B cell (primary cell): Measurements from ENCODE around the gene AAK1. TPM values are rescaled to one million over a fixed set of nuclear protein-coding genes. Genes with fewer than 3 reads are reported as not detected.
"Not testable (repeated sequence)": the region's sequence is repeated elsewhere in the genome, so short reads cannot be mapped to it uniquely, and the experiment has no call there.

Experiments used
- ATAC-seq: fragments of 200-7000 bp; cut with Tn5 transposase; one replicate; pipeline ENCODE4 v1.10.0; 2021; ENCODE audit warnings: low read depth, mild to moderate bottlenecking, moderate number of reproducible peaks, moderate library complexity
- CTCF ChIA-PET: fragments of 350-600 bp; sonication (Branson Sonifier 250); formaldehyde crosslinking; loops from one replicate; lab custom pipeline; 2021; ENCODE audit warnings: antibody characterized with exemption, inconsistent platforms; lab: Charles Lee
- POLR2A ChIA-PET: fragments of 350-600 bp; sonication (Branson Sonifier 250); formaldehyde crosslinking; loops from one replicate; lab custom pipeline; 2021; ENCODE audit warnings: antibody characterized with exemption; lab: Charles Lee
- DNase-seq: peaks from one replicate; pipeline ENCODE4 v3.0.0; 2013
- H2AFZ ChIP-seq: 2 replicates; pipeline ENCODE4 v1.6.1; 2012; ENCODE audit warnings: mild to moderate bottlenecking, low read depth, low read length; ENCODE audit not compliant: insufficient read depth, poor library complexity, severe bottlenecking
- H3K27ac ChIP-seq, 2 donors: 1 replicate in 1 of 2; 2 replicates in 1 of 2; pipeline ENCODE4 v1.5.1; 2012 to 2013; ENCODE audit warnings: low read length in 2 of 2, mild to moderate bottlenecking in 2 of 2, moderate library complexity in 1 of 2
- H3K27me3 ChIP-seq, 4 experiments: fragments of 200-600 bp in 1 of 4; sonication (generic) in 1 of 4; replicated peaks in 1 of 4; 1 replicate in 2 of 4; 2 replicates in 2 of 4; pipeline versions ENCODE4 v1.6.1 to v1.7.0; 2013 to 2016; ENCODE audit warnings: low read length in 3 of 4, mild to moderate bottlenecking in 2 of 4, mixed read lengths in 1 of 4, moderate library complexity in 1 of 4; ENCODE audit not compliant: insufficient read depth in 4 of 4, control insufficient read depth in 3 of 4; ENCODE audit errors: control extremely low read depth in 1 of 4
- H3K36me3 ChIP-seq, 2 experiments: replicated peaks in 1 of 2; 1 replicate in 1 of 2; 2 replicates in 1 of 2; pipeline versions ENCODE4 v1.6.1 to v1.7.1; 2013; ENCODE audit warnings: low read length in 1 of 2; ENCODE audit not compliant: insufficient read depth in 2 of 2, control insufficient read depth in 1 of 2; ENCODE audit errors: control extremely low read depth in 1 of 2, extremely low read depth in 1 of 2
- H3K4me1 ChIP-seq, 2 donors: fragments of 200-600 bp in 1 of 2; sonication (generic) in 1 of 2; 1 replicate in 1 of 2; 2 replicates in 1 of 2; pipeline versions ENCODE4 v1.5.1 to v1.6.1; 2013 to 2017; ENCODE audit warnings: low read length in 2 of 2; ENCODE audit not compliant: control insufficient read depth in 2 of 2, insufficient read depth in 2 of 2
- H3K4me2 ChIP-seq: replicated peaks from 2 replicates; pipeline ENCODE3; 2012; ENCODE audit warnings: mild to moderate bottlenecking, low read depth, low read length; ENCODE audit not compliant: poor library complexity, severe bottlenecking
- H3K4me3 ChIP-seq, 5 experiments: fragments of 200-600 bp in 1 of 5; sonication (generic) in 1 of 5; 1 replicate in 3 of 5; 2 replicates in 2 of 5; pipeline versions ENCODE4 v1.5.1 to v1.7.0; 2011 to 2016; ENCODE audit warnings: low read length in 4 of 5, mild to moderate bottlenecking in 4 of 5, low read depth in 2 of 5, control low read depth in 1 of 5, moderate library complexity in 1 of 5; ENCODE audit not compliant: insufficient read depth in 1 of 5; ENCODE audit errors: control extremely low read depth in 1 of 5, extremely low read depth in 1 of 5
- H3K79me2 ChIP-seq: fragments of 200-600 bp; sonication (generic); one replicate; pipeline ENCODE4 v1.6.0; 2016; ENCODE audit warnings: low read length; ENCODE audit not compliant: control insufficient read depth, insufficient read depth
- H3K9ac ChIP-seq: fragments of 200-600 bp; sonication (generic); 2 replicates; pipeline ENCODE4 v1.6.1; 2017; ENCODE audit warnings: mild to moderate bottlenecking, low read length, moderate library complexity
- H3K9me3 ChIP-seq, 3 donors: one replicate each; pipeline versions ENCODE4 v1.6.1 to v1.7.1; 2013; ENCODE audit warnings: low read length in 2 of 3; ENCODE audit not compliant: control insufficient read depth in 2 of 3, insufficient read depth in 1 of 3; ENCODE audit errors: control extremely low read depth in 1 of 3
- H4K20me1 ChIP-seq: 2 replicates; pipeline ENCODE4 v1.6.0; 2012; ENCODE audit warnings: mild to moderate bottlenecking, low read length; ENCODE audit not compliant: insufficient read depth, control insufficient read depth, poor library complexity, severe bottlenecking
- H3K27ac Mint-ChIP-seq: one replicate; pipeline ENCODE4 v1.8.0; 2021; ENCODE audit warnings: mixed read lengths
- H3K27me3 Mint-ChIP-seq: one replicate; pipeline ENCODE4 v1.8.0; 2021; ENCODE audit warnings: mixed read lengths
- H3K4me1 Mint-ChIP-seq: one replicate; pipeline ENCODE4 v1.8.0; 2021; ENCODE audit warnings: mixed read lengths
- H3K4me3 Mint-ChIP-seq: one replicate; pipeline ENCODE4 v1.8.0; 2021; ENCODE audit warnings: mixed read lengths
- H3K9me3 Mint-ChIP-seq: one replicate; pipeline ENCODE4 v1.8.0; 2022; ENCODE audit warnings: mixed read lengths; ENCODE audit not compliant: insufficient read depth
- CTCF ChIP-seq: fragments of 200-600 bp; IDR thresholded peaks from one replicate; pipeline ENCODE4 v1.8.0; 2022; ENCODE audit warnings: antibody characterized with exemption, mild to moderate bottlenecking
- EZH2 ChIP-seq: IDR thresholded peaks from 2 replicates; pipeline ENCODE4 v1.6.1; 2012; ENCODE audit warnings: borderline replicate concordance, low read depth, mild to moderate bottlenecking, moderate library complexity, low read length; ENCODE audit not compliant: insufficient read depth, poor library complexity, severe bottlenecking
- WGBS: methylation state at CpG from one replicate; pipeline ENCODE4 v1.1.5; 2013; ENCODE audit warnings: missing lambda C conversion rate; ENCODE audit not compliant: insufficient coverage; 5-methylcytosine and 5-hydroxymethylcytosine counted together
- intact Hi-C: fragments of 100-400 bp; cut with micrococcal nuclease; formaldehyde crosslinking; loops from one replicate; pipeline ENCODE4 v1.10.0; 2022
- polyA plus RNA-seq: library from polyadenylated mRNA; depleted of rRNA; stranded (reverse); fragments of >200 nt; gene quantifications from 2 replicates; pipeline ENCODE4 v1.2.3, GENCODE V29; 2012
- total RNA-seq, 2 donors: library from RNA; stranded (reverse); fragments of 120-200 nt in 1 of 2; gene quantifications; 1 replicate in 1 of 2; 2 replicates in 1 of 2; pipeline versions ENCODE4 v1.2.3 to v1.2.4, GENCODE V29; 2013 to 2022

Gene AAK1
- total and polyA plus RNA-seq, 2 donors (not counting 1 experiment from before 2014, with no cell fraction given): 2.4 to 7.2 TPM

- CTCF ChIA-PET: no interaction called here
- Mint-ChIP-seq H3K27ac (no peak overlapping the region), H3K4me3 (no peak overlapping the region), H3K9me3 (no peaks in the 10 kb centered on the region), H3K27me3 (peaks cover 40% of the 10 kb centered on the region), H3K4me1 (peaks cover 12% of the 10 kb centered on the region)
- no peaks in the 10 kb centered on the region for H3K36me3 ChIP-seq
- no peaks in the 10 kb centered on the region for H3K79me2 ChIP-seq
- no peak for ATAC-seq
- intact Hi-C loops: no loop called here
- no peak overlapping the region for H3K9ac ChIP-seq
- TF ChIP-seq EZH2: no peak
- no peak for TF ChIP-seq CTCF
- DNase-seq: no peak
- peaks cover 0 to 12% (median 5%) of the 10 kb centered on the region in 3 donors for H3K9me3 ChIP-seq
- WGBS: no CpG with 5 or more reads among the region's 1 CpG
- no peak overlapping the region for H3K27ac ChIP-seq
- POLR2A ChIA-PET: no interaction called here
- H4K20me1 ChIP-seq: no peaks in the 10 kb centered on the region
- peaks cover 0 to 15% (median 6%) of the 10 kb centered on the region in 4 experiments for H3K27me3 ChIP-seq
- H3K4me2 ChIP-seq: no peak overlapping the region
- H3K4me1 ChIP-seq: peaks cover 4% of the 10 kb centered on the region in 2 donors
- no peak overlapping the region for H2AFZ ChIP-seq
- H3K4me3 ChIP-seq: no peak overlapping the region
Measured at GRCh38 chr2:69676146-69676545, 32.6 kb upstream of the AAK1 start.

GRCh38 chr2:69674316-69674670 is 30.8 kb upstream of the AAK1 start:
- Histone ChIP-seq H4K20me1 (no peaks in the 10 kb centered on the region), H3K9me3 (peaks cover 0 to 12% (median 5%) of the 10 kb centered on the region in 3 donors), H3K4me2 (no peak overlapping the region), H3K36me3 (no peaks in the 10 kb centered on the region), H3K9ac (no peak overlapping the region), H2AFZ (no peak overlapping the region), H3K27me3 (peaks cover 0 to 15% (median 3%) of the 10 kb centered on the region in 4 experiments), H3K79me2 (no peaks in the 10 kb centered on the region), H3K27ac (no peak overlapping the region), H3K4me3 (no peak overlapping the region), H3K4me1 (no peaks in the 10 kb centered on the region)
- DNase-seq (no peak), ATAC-seq (no peak)
- no peak overlapping the region for H3K27ac Mint-ChIP-seq
- TF ChIP-seq EZH2: no peak
- TF ChIP-seq CTCF: no peak
- CTCF ChIA-PET: no interaction called here
- H3K4me3 Mint-ChIP-seq: no peak overlapping the region
- no CpG with 5 or more reads among the region's 2 CpGs for WGBS
- POLR2A ChIA-PET: interaction anchor here (0.7 kb wide), 1 partner anchor 10 kb away, joined by 6 read pairs; no protein-coding TSS in a partner anchor
- intact Hi-C loops: no loop called here
- peaks cover 30% of the 10 kb centered on the region for H3K27me3 Mint-ChIP-seq
- H3K4me1 Mint-ChIP-seq: no peaks in the 10 kb centered on the region
- no peaks in the 10 kb centered on the region for H3K9me3 Mint-ChIP-seq

- H3K9me3 Mint-ChIP-seq, H3K27ac ChIP-seq, H2AFZ ChIP-seq, H3K4me3 Mint-ChIP-seq, H3K4me3 ChIP-seq, H3K9me3 ChIP-seq, H4K20me1 ChIP-seq, POLR2A ChIA-PET, H3K27ac Mint-ChIP-seq, H3K36me3 ChIP-seq, H3K4me1 Mint-ChIP-seq, ATAC-seq, H3K79me2 ChIP-seq, CTCF ChIA-PET, intact Hi-C loops, H3K4me1 ChIP-seq, DNase-seq, H3K4me2 ChIP-seq, H3K9ac ChIP-seq: not testable (repeated sequence)
- WGBS: no CpG with 5 or more reads among the region's 3 CpGs
- peaks cover 28% of the 10 kb centered on the region for H3K27me3 Mint-ChIP-seq
- peaks cover 0 to 15% (median 2%) of the 10 kb centered on the region in 4 experiments for H3K27me3 ChIP-seq
Measured at GRCh38 chr2:69673098-69673497, 29.6 kb upstream of the AAK1 start.
